Epithelial cell of esophagus (primary cell): ENCODE measurements around the gene DCST2.

Source experiments
- DNase-seq: peaks from one replicate; pipeline ENCODE4 v3.0.0; 2010; ENCODE audit warnings: low read depth
- H3K4me3 ChIP-seq: 2 replicates; pipeline ENCODE4 v1.5.1; 2011; ENCODE audit warnings: mild to moderate bottlenecking, low read length, control low read depth
- CTCF ChIP-seq: IDR thresholded peaks from 2 replicates; pipeline ENCODE4 v1.5.1; 2011; ENCODE audit warnings: low read depth, mild to moderate bottlenecking, low read length, control low read depth, inconsistent platforms; ENCODE audit not compliant: insufficient read depth; ENCODE audit errors: missing control alignments

The DCST2 gene

GRCh38 chr1:155000726-155001424, 32.7 kb downstream of the DCST2 start:
- H3K4me3 ChIP-seq: peak overlapping the region; percentile 89
- no peak for TF ChIP-seq CTCF
- DNase-seq: peak; percentile 94

- peak overlapping the region; percentile 89 for H3K4me3 ChIP-seq
- no peak for DNase-seq
- no peak for TF ChIP-seq CTCF
Measured at GRCh38 chr1:155000411-155000725, 33.2 kb downstream of the DCST2 start.

GRCh38 chr1:154999571-155000410, 33.8 kb downstream of the DCST2 start:
- no peak for TF ChIP-seq CTCF
- peak overlapping the region; percentile 89 for H3K4me3 ChIP-seq
- DNase-seq: peak; percentile 53

GRCh38 chr1:154998818-154999570, 34.6 kb downstream of the DCST2 start:
- TF ChIP-seq CTCF: peak; percentile 83
- peak overlapping the region; percentile 27 for H3K4me3 ChIP-seq
- DNase-seq: peak; percentile 60

GRCh38 chr1:154998201-154998780, 35.3 kb downstream of the DCST2 start:
- H3K4me3 ChIP-seq: no peak overlapping the region
- DNase-seq: no peak
- no peak for TF ChIP-seq CTCF

- no peak overlapping the region for H3K4me3 ChIP-seq
- DNase-seq: no peak
- TF ChIP-seq CTCF: no peak
Measured at GRCh38 chr1:154996966-154997701, 36.4 kb downstream of the DCST2 start.
